NCI-H187 (cell line): ENCODE results near the gene RARRES2.
"Not testable (repeated sequence)": the region's sequence is repeated elsewhere in the genome, so short reads cannot be mapped to it uniquely, and the experiment has no call there.

ENCODE experiments used
- DNase-seq, 2 experiments: peaks; one replicate each; lab custom pipeline; 2025; lab: John Stamatoyannopoulos, UW

Gene RARRES2

GRCh38 chr7:150341263-150342120 is at the start of gene RARRES2:
RARRES2 (minus strand) TSS chr7:150341629; CDS start chr7:150340609, 1,020 bp downstream.
- no peak for DNase-seq

- no peak for DNase-seq
Observed at GRCh38 chr7:150390205-150390604, 48.8 kb upstream of the RARRES2 start.

GRCh38 chr7:150389532-150389816 is 48.0 kb upstream of the RARRES2 start:
- DNase-seq, result no peak

GRCh38 chr7:150388709-150389531 is 47.5 kb upstream of the RARRES2 start:
- DNase-seq, result no peak

GRCh38 chr7:150388306-150388705 is 46.9 kb upstream of the RARRES2 start:
- DNase-seq, result no peak

- DNase-seq, result not testable (repeated sequence)
Observed at GRCh38 chr7:150385884-150386283, 44.5 kb upstream of the RARRES2 start.

GRCh38 chr7:150385302-150385723 is 43.9 kb upstream of the RARRES2 start:
- no peak for DNase-seq

GRCh38 chr7:150384406-150385301 is 43.2 kb upstream of the RARRES2 start:
- no peak for DNase-seq

GRCh38 chr7:150383710-150384397 is 42.4 kb upstream of the RARRES2 start:
- DNase-seq, result peak in 1 of 2 experiments; percentile 72

- no peak for DNase-seq
Observed at GRCh38 chr7:150382844-150383225, 41.4 kb upstream of the RARRES2 start.

- DNase-seq, result no peak
Observed at GRCh38 chr7:150382123-150382843, 40.9 kb upstream of the RARRES2 start.

GRCh38 chr7:150381785-150382122 is 40.3 kb upstream of the RARRES2 start:
- DNase-seq, result no peak

- no peak for DNase-seq
Observed at GRCh38 chr7:150381096-150381495, 39.7 kb upstream of the RARRES2 start.

GRCh38 chr7:150380463-150380862 is 39.0 kb upstream of the RARRES2 start:
- DNase-seq, result no peak

GRCh38 chr7:150379441-150380379 is 38.3 kb upstream of the RARRES2 start:
- no peak for DNase-seq

- peak; percentile 83 to 93 for DNase-seq
Observed at GRCh38 chr7:150378853-150379440, 37.5 kb upstream of the RARRES2 start, which contains the start of gene ZNF775. ZNF775 (plus strand) TSS chr7:150379330; CDS start chr7:150388471, 9,141 bp downstream.

GRCh38 chr7:150378115-150378852 is 36.9 kb upstream of the RARRES2 start:
- peak; percentile 56 to 58 for DNase-seq

GRCh38 chr7:150377635-150378034 is 36.2 kb upstream of the RARRES2 start:
- DNase-seq, result no peak

GRCh38 chr7:150377196-150377595 is 35.8 kb upstream of the RARRES2 start:
- DNase-seq, result no peak
